Daoy (cell line): ENCODE data around the gene BEX3. TPM values are rescaled to one million over a fixed set of nuclear protein-coding genes. Genes with fewer than 3 reads are reported as not detected.

Source experiments
- DNase-seq: peaks from one replicate; pipeline ENCODE4 v3.0.0-alpha.2; 2015; ENCODE audit warnings: low read depth
- total RNA-seq: library from RNA; depleted of rRNA; stranded (reverse); fragments of >200 nt; shearing (Covaris generic); gene quantifications from 2 replicates; pipeline ENCODE4 v1.2.3, GENCODE V29; 2014; rRNA removed

The BEX3 gene
- total RNA-seq, 1 experiment from 2014 or later, result 115 TPM

GRCh38 chrX:103423955-103424638 lies 47.8 kb downstream of the BEX3 start:
- DNase-seq, result no peak

Other genes starting within 250 kb of the BEX3 start
- 2.9 and 4.8 TPM in 2 replicates for gene BEX4, start 161.4 kb upstream of the BEX3 start, total RNA-seq
- gene TCEAL8, start 121.4 kb upstream of the BEX3 start, total RNA-seq, result 84.9 and 91.5 TPM in 2 replicates
- gene TCEAL5, start 99.8 kb upstream of the BEX3 start, total RNA-seq, result not detected in 2 replicates
- gene BEX2, start 65.5 kb upstream of the BEX3 start, total RNA-seq, result 9.7 and 14.0 TPM in 2 replicates
- gene TCEAL7, start 46.3 kb upstream of the BEX3 start, total RNA-seq, result 0.91 and 6.5 TPM in 2 replicates
- 93.6 and 119 TPM in 2 replicates for gene TCEAL9, start 20.0 kb upstream of the BEX3 start, total RNA-seq
- 0.11 TPM in 1 of 2 replicates, not detected in the other for gene RAB40A, start 143.0 kb downstream of the BEX3 start, total RNA-seq
- 33.3 and 35.2 TPM in 2 replicates for gene TCEAL4, start 209.0 kb downstream of the BEX3 start, total RNA-seq
- gene TCEAL3, start 231.4 kb downstream of the BEX3 start, total RNA-seq, result 4.7 and 16.4 TPM in 2 replicates